HG02852 (cell line): ENCODE data around the gene PGBD2.
A peak's percentile ranks its signal among the peaks of the same experiment; 100 is the strongest.
"Not testable (repeated sequence)": the region's sequence is repeated elsewhere in the genome, so short reads cannot be mapped to it uniquely, and the experiment has no call there.

ENCODE experiments used
- ATAC-seq: cut with Tn5 transposase; IDR thresholded peaks from one replicate; pipeline ENCODE4 v1.9.1; 2021; ENCODE audit warnings: mild to moderate bottlenecking, moderate library complexity; ENCODE audit not compliant: unreplicated experiment

PGBD2 gene

DNA sequence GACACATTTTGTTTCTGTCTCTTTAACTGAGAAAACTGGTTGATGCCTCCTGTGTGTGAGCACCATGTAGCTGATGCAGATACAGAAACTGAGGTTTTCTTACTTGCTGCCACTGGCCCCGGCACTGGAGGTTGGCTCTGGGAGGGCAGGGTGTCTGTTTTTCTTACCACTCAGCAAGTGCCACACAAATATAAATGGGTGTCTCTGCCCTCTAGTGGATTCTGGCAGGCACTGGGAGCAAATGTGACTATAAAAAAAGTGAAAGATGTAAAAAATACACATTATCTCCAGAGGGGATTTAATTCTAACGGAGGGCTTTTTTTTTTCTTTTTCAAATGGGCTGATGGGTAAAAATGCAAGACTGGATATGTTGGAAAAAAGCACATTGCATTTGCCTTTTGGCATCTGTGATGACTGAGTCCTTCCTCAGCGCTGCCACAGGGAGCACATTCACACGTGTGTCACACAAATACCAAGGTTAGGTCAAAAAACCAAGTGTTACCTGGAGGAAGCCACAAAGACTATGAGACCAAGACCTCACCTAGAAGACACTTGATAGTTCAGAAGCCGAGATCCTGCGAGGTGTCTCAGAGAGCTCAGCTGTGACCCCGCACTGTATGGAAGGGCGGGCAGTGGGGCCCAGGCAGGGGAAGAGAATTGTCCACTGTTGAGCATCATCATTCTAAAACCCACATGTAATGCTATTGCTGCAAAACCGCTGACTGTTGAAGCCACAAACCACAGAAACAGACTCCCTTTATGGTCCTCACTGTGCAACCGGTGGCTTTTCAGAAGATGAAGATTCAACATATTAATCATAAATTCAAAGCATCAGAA, 18.9 kb downstream of the PGBD2 start:
- peak; percentile 87 for ATAC-seq

DNA sequence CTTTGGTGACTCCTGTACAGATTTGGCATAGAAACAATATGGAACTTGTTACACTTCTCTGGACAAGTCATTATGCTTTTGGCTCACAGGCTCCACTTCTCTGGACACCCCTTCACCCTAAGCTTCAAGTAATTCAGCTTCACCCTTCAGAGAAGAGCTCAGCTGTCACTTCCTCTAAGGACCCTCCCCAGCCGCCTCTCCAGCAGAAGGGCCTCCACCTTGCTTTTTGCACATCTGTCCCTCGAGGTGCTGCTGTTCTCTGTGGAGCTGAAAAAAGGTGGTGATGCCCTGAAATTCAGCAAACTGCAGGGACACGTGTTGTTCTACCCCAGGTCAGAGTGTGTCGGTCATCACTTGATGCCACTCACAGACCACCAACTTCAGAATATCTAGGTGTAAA, 19.8 kb downstream of the PGBD2 start:
- ATAC-seq: not testable (repeated sequence)

DNA sequence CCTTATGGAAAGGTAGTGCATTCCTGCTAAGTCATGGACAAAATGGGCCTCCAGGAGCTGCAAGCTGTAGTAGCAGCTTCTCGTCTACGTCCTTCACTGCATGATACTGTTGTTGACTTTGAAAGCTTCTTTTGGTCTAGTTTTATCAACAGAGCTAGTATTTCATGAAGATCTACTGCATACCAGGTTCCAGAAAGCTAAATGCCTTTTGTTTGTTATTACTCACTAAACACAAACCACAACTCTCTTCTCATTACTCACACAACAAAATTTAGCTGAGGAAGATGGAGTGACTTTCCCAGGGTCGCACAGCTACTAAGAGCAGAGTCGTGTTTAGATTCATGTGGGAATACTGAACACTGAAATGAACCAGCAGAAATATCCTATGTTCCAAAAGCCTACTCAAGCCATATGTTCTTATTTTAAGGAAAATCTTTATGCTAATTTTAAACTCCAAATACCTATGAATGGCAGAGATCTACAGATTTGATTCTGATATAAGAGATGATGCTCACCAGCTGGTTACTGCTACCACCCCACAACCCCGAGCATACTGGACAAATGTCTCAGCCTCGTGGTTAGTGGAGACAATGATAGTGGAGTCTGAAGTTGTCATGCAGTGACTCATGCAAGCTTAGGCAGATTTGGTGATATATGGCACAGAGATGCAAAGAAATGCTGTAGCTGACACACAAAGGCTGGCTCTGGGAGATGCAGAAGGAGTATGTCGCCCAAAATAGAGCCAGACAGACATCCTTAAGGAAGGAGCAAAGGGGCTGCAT, 20.6 kb downstream of the PGBD2 start:
- no peak for ATAC-seq

DNA sequence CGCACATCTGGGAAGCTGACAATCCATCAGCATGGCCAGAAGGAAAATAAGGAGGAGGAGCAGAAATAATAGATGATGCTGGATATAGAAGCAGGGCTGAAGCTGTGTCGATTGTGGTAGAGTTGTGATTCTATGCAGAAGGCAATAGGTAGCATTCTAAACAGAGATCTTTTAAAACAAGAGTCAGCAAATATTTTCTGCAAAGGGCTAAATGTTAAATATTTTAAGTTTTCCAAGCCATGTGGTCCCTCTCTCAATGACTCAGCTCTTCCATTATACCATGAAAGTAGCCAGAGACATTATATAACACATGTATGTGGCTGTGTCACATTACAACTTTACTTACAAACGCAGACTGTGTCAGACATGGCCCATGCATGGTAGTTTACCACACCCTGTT, 21.2 kb downstream of the PGBD2 start:
- ATAC-seq: not testable (repeated sequence)

DNA sequence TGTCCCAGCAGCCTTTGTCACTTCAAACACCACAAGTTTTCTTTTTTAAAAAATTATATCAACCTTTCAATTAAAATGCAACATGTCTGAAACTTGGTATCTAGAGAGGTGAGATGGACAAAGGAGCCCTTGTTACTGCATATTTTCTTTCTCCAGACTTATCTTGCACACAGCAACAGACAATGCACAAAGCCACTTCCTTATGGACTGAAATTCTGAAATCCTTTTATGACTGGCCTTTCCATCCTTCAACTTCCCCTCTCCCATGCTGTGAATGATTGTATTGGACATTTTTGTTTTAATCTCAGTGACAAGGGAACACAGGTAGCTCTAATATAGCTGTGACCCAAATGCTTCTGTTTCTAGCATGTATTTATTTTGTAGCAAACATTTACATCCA, 22.1 kb downstream of the PGBD2 start:
- ATAC-seq: not testable (repeated sequence)

DNA sequence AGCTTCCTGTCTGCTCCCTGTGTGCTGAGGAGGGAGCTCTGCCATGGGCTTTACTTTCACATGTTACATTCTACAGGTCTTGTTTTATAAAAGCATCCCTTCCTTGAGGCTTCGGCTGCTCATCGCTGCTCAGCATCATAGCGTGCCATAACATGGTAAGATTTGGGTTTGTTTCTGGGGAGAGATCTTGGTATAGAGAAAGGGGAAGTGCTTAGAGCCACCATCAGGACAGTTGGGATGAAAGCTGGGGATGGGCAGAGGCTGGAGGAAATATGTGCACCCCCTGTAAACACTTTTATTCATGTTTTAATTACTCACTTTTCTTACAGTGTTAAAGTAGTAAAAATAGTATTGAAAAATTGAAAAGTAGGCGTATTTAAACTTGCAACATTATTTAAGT, 24.0 kb downstream of the PGBD2 start:
- ATAC-seq: not testable (repeated sequence)

DNA sequence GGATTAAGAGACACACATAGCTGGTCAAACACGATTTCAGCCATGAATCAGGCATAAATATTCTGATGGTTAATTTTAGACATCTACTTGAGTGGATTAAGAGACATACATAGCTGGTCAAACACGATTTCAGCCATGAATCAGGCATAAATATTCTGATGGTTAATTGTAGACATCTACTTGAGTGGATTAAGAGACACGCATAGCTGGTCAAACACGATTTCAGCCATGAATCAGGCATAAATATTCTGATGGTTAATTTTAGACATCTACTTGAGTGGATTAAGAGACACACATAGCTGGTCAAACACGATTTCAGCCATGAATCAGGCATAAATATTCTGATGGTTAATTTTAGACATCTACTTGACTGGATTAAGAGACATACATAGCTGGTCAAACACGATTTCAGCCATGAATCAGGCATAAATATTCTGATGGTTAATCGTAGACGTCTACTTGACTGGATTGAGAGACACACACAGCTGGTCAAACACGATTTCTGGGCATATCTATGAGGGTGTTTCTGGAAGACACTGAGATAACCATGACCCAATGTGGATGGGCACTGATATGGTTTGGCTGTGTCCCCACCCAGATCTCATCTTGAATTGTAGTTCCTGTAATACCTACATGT, 32.3 kb downstream of the PGBD2 start:
- not testable (repeated sequence) for ATAC-seq

DNA sequence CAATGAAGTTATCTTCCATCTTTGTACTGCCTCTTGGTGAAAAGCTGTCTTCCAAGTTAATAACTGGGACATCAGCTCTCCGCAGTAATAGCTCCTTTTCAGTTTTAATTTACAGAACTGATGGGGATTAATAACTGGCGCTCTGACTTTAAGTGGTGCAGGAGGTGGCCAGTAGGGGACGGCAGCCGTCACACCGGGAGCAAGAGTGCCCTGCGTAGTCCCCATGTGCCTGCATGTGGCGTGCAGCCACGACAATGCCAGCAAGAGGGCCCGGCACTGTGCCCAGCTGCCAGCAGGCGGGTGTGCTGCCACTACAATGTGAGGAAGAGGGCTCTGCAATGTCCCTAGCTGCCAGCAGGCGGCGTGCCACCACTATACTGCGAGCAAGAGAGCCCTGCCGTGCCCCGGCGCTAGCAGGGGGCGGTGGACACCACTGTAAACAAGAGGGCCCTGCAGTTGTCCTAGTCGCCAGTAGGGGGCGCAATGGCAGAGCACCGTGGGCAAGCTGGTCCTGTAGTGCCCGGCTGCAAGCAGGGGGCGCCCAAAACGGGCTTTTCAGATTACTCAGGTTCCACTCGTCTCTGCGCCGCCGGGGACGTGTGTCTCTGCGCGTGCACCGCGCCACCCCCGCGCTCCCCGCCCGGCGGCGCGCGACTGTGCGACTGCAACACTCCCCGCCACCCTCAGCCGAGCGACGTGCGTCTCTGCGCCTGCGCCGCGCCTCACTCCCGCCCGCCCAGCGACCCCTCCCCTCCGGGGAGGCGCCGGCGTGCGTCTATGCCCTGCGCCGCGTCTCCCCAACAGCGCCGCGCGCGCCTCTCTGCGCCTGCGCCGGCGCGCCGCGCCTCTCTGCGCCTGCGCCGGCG, 38.3 kb downstream of the PGBD2 start:
- ATAC-seq: not testable (repeated sequence)

DNA sequence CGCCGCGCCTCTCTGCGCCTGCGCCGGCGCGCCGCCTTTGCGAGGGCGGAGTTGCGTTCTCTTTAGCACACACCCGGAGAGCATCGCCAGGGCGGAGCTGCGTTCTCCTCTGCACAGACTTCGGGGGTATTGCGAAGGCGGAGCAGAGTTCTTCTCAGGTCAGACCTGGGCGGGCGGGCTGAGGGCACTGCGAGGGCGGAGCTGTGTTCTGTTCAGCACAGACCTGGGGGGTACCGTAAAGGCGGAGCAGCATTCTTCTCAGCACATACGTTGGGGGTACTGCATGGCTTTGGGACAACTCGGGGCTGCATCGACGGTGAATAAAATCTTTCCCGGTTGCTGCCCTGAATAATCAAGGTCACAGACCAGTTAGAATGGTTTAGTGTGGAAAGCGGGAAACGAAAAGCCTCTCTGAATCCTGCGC, 39.0 kb downstream of the PGBD2 start:
- not testable (repeated sequence) for ATAC-seq

DNA sequence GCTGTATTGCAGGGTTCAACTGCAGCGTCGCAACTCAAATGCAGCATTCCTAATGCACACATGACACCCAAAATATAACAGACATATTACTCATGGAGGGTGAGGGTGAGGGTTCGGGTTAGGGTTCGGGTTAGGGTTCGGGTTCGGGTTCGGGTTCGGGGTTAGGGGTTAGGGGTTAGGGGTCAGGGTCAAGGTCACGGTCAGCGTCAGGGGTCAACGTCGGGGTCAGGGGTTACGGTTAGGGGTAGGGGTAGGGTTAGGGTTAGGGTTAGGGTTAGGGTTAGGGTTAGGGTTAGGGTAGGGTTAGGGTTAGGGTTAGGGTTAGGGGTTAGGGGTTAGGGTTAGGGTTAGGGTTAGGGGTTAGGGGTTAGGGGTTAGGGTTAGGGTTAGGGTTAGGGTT, 39.4 kb downstream of the PGBD2 start:
- ATAC-seq: not testable (repeated sequence)

DNA sequence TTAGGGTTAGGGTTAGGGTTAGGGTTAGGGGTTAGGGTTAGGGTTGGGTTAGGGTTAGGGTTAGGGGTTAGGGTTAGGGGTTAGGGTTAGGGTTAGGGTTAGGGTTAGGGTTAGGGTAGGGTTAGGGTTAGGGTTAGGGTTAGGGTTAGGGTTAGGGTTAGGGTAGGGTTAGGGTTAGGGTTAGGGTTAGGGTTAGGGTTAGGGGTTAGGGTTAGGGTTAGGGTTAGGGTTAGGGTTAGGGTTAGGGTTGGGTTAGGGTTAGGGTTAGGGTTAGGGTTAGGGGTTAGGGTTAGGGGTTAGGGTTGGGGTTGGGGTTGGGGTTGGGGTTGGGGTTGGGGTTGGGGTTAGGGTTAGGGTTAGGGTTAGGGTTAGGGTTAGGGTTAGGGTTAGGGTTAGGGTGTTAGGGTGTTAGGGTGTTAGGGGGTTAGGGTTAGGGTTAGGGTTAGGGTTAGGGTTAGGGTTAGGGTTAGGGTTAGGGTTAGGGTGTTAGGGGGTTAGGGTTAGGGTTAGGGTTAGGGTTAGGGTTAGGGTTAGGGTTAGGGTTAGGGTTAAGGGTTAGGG, 39.9 kb downstream of the PGBD2 start:
- not testable (repeated sequence) for ATAC-seq
